ENCODE measurements around the gene TOP3B.

DNA sequence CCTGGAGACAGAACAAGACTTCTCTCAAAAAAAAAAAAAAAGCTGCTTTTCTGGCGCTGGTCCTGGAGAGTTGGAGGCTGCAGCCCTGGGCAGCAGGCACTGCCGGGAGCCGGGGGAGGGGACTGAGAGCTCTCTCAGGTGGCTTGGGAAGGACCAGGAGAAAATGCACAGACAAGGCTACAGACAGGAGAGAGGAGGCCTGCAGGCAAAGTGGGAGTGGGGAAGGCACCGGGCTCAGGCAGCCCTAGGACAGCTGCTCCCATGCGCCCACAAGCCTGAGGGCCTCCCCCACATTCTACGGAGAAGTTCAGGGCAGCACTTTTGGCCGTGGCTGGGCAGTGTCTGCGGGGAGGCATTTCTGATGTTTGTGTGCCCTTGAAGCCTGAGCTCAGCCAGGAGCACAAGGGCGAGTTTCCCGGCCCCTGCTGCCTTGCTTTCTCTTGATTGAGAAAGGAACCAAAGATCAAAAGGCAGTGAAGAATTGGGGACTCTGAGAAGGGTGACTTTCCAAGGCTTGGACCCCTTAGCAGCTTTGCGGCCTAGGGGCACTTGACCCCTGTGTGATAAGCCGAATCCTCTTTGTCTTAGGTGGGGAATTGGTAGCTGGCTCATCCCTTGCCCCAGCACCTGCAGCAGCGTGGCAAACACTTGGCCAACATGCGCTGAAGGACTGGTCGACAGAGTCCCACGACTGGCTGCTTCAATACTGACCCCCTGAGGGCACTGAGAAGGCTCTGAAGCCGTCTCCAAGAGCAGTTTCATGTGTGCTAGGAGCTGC, 65.2 kb downstream of the TOP3B start:
- no peak for TF ChIP-seq CTCF (IDR thresholded peaks at IDR 0.05; ENCODE audit: low read depth, low read length, poor library complexity, severe bottlenecking)
- TF ChIP-seq EZH2phosphoT487 (IDR thresholded peaks at IDR 0.05; ENCODE audit: borderline replicate concordance, low read length): no peak

Data from DOHH2 (cell line).